Neural cell (in vitro differentiated cells): ENCODE measurements around the gene CCDC106.

ENCODE experiments used
- CTCF ChIP-seq: fragments of 450-650 bp; IDR thresholded peaks from 2 replicates; pipeline ENCODE4 v1.5.1; 2014; ENCODE audit warnings: antibody characterized with exemption, mild to moderate bottlenecking, moderate library complexity; ENCODE audit not compliant: poor library complexity, severe bottlenecking
- EP300 ChIP-seq: fragments of 450-650 bp; conservative IDR thresholded peaks from 2 replicates; pipeline ENCODE4 v1.6.1; 2014; ENCODE audit warnings: antibody characterized with exemption, mild to moderate bottlenecking, moderate library complexity; ENCODE audit not compliant: poor library complexity, severe bottlenecking
- MXI1 ChIP-seq: fragments of 450-650 bp; conservative IDR thresholded peaks from 2 replicates; pipeline ENCODE4 v1.6.1; 2014; ENCODE audit warnings: antibody characterized with exemption, mild to moderate bottlenecking; ENCODE audit not compliant: poor library complexity, severe bottlenecking
- TAF1 ChIP-seq: IDR thresholded peaks from 2 replicates; pipeline ENCODE4 v1.6.1; 2012; ENCODE audit warnings: low read depth
- TF ChIP-seq, protein P1 (sequence below): IDR thresholded peaks from 2 replicates; pipeline ENCODE4 v1.6.1; 2012; ENCODE audit warnings: borderline replicate concordance

DNA sequence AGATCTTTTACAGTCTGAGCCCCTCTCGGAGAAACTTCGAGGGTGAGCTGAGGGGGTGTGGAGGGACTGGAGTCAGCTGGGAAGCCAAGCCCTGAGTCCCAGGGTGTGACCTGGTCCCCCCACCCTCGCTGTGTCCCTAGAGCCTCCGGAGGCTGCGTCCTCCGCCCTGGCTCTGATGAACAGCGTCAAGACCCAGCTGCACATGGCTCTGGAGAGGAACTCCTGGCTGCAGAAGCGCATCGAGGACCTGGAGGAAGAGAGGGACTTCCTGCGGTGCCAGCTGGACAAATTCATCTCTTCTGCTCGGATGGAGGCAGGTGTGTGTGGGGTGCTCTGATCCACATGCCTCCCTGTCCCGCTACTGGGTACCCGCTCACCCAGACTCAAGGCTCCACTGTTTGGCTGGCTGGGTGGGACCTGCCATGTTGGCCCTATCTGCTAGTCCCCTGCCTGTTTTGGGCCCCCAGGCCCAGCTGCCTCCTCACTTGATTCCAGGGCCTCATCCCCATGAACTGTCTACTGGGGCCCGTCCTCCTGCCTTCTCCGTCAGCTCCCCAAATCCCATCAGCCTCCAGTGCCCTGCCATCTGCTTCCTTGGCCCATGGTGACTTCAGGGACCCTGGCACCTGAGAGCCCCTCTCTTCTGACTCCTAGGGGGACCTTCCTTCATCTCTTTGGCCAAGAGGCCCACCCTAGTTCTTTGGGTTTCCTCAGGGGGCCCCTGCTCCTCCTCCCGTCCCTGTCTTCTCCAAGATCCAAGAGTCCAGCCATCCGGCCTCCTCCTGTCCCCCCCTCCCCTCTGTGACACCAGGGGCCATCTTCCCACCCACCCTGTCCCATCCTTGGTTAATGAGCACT is 1.5 kb downstream of the CCDC106 start:
- TF ChIP-seq, protein P1, sequence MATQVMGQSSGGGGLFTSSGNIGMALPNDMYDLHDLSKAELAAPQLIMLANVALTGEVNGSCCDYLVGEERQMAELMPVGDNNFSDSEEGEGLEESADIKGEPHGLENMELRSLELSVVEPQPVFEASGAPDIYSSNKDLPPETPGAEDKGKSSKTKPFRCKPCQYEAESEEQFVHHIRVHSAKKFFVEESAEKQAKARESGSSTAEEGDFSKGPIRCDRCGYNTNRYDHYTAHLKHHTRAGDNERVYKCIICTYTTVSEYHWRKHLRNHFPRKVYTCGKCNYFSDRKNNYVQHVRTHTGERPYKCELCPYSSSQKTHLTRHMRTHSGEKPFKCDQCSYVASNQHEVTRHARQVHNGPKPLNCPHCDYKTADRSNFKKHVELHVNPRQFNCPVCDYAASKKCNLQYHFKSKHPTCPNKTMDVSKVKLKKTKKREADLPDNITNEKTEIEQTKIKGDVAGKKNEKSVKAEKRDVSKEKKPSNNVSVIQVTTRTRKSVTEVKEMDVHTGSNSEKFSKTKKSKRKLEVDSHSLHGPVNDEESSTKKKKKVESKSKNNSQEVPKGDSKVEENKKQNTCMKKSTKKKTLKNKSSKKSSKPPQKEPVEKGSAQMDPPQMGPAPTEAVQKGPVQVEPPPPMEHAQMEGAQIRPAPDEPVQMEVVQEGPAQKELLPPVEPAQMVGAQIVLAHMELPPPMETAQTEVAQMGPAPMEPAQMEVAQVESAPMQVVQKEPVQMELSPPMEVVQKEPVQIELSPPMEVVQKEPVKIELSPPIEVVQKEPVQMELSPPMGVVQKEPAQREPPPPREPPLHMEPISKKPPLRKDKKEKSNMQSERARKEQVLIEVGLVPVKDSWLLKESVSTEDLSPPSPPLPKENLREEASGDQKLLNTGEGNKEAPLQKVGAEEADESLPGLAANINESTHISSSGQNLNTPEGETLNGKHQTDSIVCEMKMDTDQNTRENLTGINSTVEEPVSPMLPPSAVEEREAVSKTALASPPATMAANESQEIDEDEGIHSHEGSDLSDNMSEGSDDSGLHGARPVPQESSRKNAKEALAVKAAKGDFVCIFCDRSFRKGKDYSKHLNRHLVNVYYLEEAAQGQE = no peak
- TF ChIP-seq CTCF (no peak), TAF1 (no peak), MXI1 (no peak), EP300 (no peak)
